ENCODE data around the gene NBPF1. TPM values are rescaled to one million over a fixed set of nuclear protein-coding genes. Genes with fewer than 3 reads are reported as not detected.
"Not testable (repeated sequence)": the region's sequence is repeated elsewhere in the genome, so short reads cannot be mapped to it uniquely, and the experiment has no call there.

The NBPF1 gene
- total RNA-seq, 1 experiment from 2014 or later = 45.4 TPM

- H4K20me1 ChIP-seq (ENCODE audit: insufficient read depth) = not testable (repeated sequence)
Observed at GRCh38 chr1:16534829-16535456, 78.4 kb downstream of the NBPF1 start.

DNA sequence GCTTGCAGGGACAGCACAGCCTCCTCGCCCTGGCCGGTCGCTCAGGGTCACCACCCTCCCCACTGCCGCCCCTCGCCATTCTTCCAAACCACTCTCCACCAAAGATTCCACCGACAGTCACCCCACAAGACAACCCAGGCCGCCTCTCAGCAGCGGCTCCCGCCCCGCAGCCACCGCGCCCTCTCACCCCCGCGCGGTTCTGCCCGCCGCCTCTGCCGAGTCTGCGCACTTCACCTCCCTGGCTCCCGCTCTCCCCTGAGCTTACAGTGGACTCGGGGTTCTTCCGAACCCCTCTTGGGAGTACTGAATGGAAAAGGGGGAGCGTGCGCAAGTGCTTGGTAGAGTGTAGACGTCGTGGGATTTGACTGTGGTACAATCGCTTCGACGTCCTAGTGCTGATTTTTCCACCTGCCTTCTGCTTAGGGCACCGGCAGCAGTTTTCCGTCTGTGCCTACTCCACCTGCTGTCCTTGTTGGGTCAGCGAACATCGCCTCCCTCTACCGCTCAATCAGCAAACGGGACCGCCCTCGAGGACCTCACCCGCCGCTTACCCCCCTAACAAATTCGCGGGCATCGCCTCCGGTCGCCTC lies 79.0 kb downstream of the NBPF1 start:
- not testable (repeated sequence) for DNase-seq

More at GRCh38 chr1:16534829-16535456, 78.4 kb downstream of the NBPF1 start:
- POLR2A ChIA-PET (ENCODE audit: unreplicated experiment) = interaction anchor here (0.6 kb wide), 2 partner anchors 21 to 35 kb away, joined by 3 to 6 read pairs; no protein-coding TSS in a partner anchor
- 0 out of 2 replicates have a peak overlapping the region, but pooled peaks have one; percentile 60 for H2AFZ ChIP-seq
- H3K27ac ChIP-seq; H3K36me3 ChIP-seq (ENCODE audit: low read depth); H3K9me2 ChIP-seq (ENCODE audit: insufficient read depth); CTCF ChIA-PET; H3K27me3 ChIP-seq (ENCODE audit: insufficient read depth, low read depth); H3F3A ChIP-seq (ENCODE audit: insufficient read depth, low read depth); H3K4me1 ChIP-seq (replicated peaks; ENCODE audit: insufficient read depth); intact Hi-C loops (cut with micrococcal nuclease; ENCODE audit: unreplicated experiment); H3K79me2 ChIP-seq (ENCODE audit: low read depth); H3K9me3 ChIP-seq (ENCODE audit: insufficient read depth, low read depth): not testable (repeated sequence)
- peak overlapping the region; percentile 63 for H3K4me2 ChIP-seq
- DNase-seq = peak; percentile 72 to 75
- H3K4me3 ChIP-seq = peak overlapping the region; percentile 56; the same call in 1 of the 2 replicates
- TSS peak; percentile 100 for BruUV-seq (replicated peaks)

DNA sequence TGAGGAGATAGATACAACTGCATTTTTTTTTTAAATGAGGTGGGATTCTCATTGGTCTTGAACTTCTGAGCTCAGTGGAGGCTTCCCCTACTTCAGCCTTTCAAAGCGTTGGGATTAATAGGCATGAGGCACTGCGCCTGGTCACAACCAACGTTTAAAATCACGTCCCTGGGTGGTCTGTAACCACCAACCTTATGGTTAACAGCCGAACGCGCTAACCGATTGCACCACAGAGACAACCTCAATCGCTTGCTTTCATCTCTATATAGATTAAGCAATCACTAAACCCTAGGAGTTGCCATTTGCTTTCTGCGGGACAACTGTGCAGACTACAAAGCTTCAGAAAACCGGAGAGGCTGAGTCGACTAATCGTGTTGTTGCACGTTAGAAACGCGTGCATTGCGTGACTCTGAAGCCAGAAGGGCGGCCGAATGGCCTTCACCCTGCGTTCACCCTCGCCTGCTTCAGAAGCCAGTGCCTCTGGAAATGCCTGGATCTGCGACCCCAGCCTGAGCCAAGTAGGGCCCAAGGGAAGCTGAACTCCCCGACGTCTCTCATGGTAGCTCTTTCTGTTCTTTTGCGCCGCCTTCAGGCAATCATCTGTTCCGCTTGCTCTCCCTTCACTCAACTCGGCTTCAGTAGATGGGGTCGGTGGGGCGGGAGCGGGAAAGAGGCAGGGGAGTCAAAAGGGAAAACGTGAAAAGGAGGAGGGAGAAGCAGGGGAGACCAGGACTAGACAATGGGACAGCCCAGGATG lies 81.0 kb downstream of the NBPF1 start:
- H3K4me3 ChIP-seq; H4K20me1 ChIP-seq (ENCODE audit: insufficient read depth); H3K36me3 ChIP-seq (ENCODE audit: low read depth); H3K9me3 ChIP-seq (ENCODE audit: insufficient read depth, low read depth); H3F3A ChIP-seq (ENCODE audit: insufficient read depth, low read depth); H3K4me2 ChIP-seq; H3K27ac ChIP-seq; H3K79me2 ChIP-seq (ENCODE audit: low read depth); H3K27me3 ChIP-seq (ENCODE audit: insufficient read depth, low read depth); H3K9me2 ChIP-seq (ENCODE audit: insufficient read depth); BruUV-seq (replicated peaks); H2AFZ ChIP-seq; DNase-seq; intact Hi-C loops (cut with micrococcal nuclease; ENCODE audit: unreplicated experiment); H3K4me1 ChIP-seq (replicated peaks; ENCODE audit: insufficient read depth); CTCF ChIA-PET: not testable (repeated sequence)
- POLR2A ChIA-PET (ENCODE audit: unreplicated experiment) = interaction anchor here (0.7 kb wide), 1 partner anchor 34 kb away, joined by 5 read pairs; no protein-coding TSS in a partner anchor

More for the DNA sequence above, 79.0 kb downstream of the NBPF1 start:
- H3K9me3 ChIP-seq (ENCODE audit: insufficient read depth, low read depth); H3F3A ChIP-seq (ENCODE audit: insufficient read depth, low read depth); CTCF ChIA-PET; H3K27ac ChIP-seq; H3K4me1 ChIP-seq (replicated peaks; ENCODE audit: insufficient read depth); H3K79me2 ChIP-seq (ENCODE audit: low read depth); H4K20me1 ChIP-seq (ENCODE audit: insufficient read depth); intact Hi-C loops (cut with micrococcal nuclease; ENCODE audit: unreplicated experiment); H3K36me3 ChIP-seq (ENCODE audit: low read depth); BruUV-seq (replicated peaks); H3K27me3 ChIP-seq (ENCODE audit: insufficient read depth, low read depth); H3K9me2 ChIP-seq (ENCODE audit: insufficient read depth); H2AFZ ChIP-seq: not testable (repeated sequence)
- Histone ChIP-seq H3K4me2 (peak overlapping the region; percentile 64), H3K4me3 (peak overlapping the region; percentile 38; the same call in 1 of the 2 replicates)
- POLR2A ChIA-PET (ENCODE audit: unreplicated experiment) = interaction anchor here (0.6 kb wide), 2 partner anchors 21 to 34 kb away, joined by 3 to 6 read pairs; no protein-coding TSS in a partner anchor

DNA sequence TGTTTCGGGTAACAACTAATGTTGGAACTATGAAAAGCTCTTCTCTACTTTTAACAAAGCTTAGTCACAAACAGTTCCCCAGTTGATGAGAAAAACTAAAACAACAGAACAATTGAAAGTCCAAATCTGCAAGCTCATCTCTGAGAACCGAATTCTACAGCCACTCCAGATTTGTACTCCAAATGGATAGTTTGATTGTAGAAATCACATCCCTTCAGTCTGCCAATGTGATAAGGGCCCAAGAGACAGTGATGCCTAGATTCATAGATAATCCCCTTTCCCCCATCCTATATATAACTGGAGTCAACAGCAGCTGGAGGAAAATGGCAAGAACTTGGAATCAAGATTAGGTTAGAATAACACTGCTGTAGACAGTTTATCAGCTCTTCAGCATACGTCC lies 85.0 kb downstream of the NBPF1 start:
- intact Hi-C loops (cut with micrococcal nuclease; ENCODE audit: unreplicated experiment); CTCF ChIA-PET: not testable (repeated sequence)

DNA sequence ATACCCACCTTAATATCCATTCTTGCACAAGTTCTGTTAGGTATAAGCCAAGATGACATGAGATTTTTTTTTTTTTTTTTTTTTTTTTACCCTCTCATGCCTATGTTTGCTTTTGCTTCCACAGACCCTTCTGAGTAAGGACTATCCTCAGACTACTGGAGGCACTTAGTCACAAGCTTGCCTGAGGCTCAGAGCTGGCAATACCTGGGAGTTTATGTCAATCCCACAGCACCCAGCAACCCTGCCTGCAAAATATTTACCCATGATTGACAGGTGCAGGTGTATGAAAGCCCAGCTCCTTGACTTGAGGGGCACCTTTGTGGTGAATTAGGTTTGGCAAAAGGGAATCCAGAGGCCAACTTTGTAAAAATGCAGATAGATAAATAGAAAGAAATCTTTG lies 87.6 kb downstream of the NBPF1 start:
- H3K36me3 ChIP-seq (ENCODE audit: low read depth); BruUV-seq (replicated peaks); CTCF ChIA-PET: not testable (repeated sequence)

More for the DNA sequence above, 85.0 kb downstream of the NBPF1 start:
- H2AFZ ChIP-seq; POLR2A ChIA-PET (ENCODE audit: unreplicated experiment); H3F3A ChIP-seq (ENCODE audit: insufficient read depth, low read depth); H3K27ac ChIP-seq; H3K36me3 ChIP-seq (ENCODE audit: low read depth); H3K9me2 ChIP-seq (ENCODE audit: insufficient read depth); BruUV-seq (replicated peaks); H3K27me3 ChIP-seq (ENCODE audit: insufficient read depth, low read depth); H3K79me2 ChIP-seq (ENCODE audit: low read depth); H3K4me2 ChIP-seq; H3K4me1 ChIP-seq (replicated peaks; ENCODE audit: insufficient read depth); H3K4me3 ChIP-seq; H4K20me1 ChIP-seq (ENCODE audit: insufficient read depth); DNase-seq; H3K9me3 ChIP-seq (ENCODE audit: insufficient read depth, low read depth): not testable (repeated sequence)

GRCh38 chr1:16521679-16522078 lies 91.7 kb downstream of the NBPF1 start:
- H3K79me2 ChIP-seq (ENCODE audit: low read depth); H2AFZ ChIP-seq; H3F3A ChIP-seq (ENCODE audit: insufficient read depth, low read depth); H3K4me1 ChIP-seq (replicated peaks; ENCODE audit: insufficient read depth); H3K9me3 ChIP-seq (ENCODE audit: insufficient read depth, low read depth); H3K4me2 ChIP-seq; H3K9me2 ChIP-seq (ENCODE audit: insufficient read depth); intact Hi-C loops (cut with micrococcal nuclease; ENCODE audit: unreplicated experiment); POLR2A ChIA-PET (ENCODE audit: unreplicated experiment); H3K36me3 ChIP-seq (ENCODE audit: low read depth); H3K4me3 ChIP-seq; H3K27ac ChIP-seq; DNase-seq; BruUV-seq (replicated peaks); CTCF ChIA-PET; H3K27me3 ChIP-seq (ENCODE audit: insufficient read depth, low read depth); H4K20me1 ChIP-seq (ENCODE audit: insufficient read depth): not testable (repeated sequence)

More for the DNA sequence above, 87.6 kb downstream of the NBPF1 start:
- H3K79me2 ChIP-seq (ENCODE audit: low read depth); H3K9me3 ChIP-seq (ENCODE audit: insufficient read depth, low read depth); H3K27ac ChIP-seq; H3K9me2 ChIP-seq (ENCODE audit: insufficient read depth); H3K4me2 ChIP-seq; H3F3A ChIP-seq (ENCODE audit: insufficient read depth, low read depth); H3K4me1 ChIP-seq (replicated peaks; ENCODE audit: insufficient read depth); H2AFZ ChIP-seq; POLR2A ChIA-PET (ENCODE audit: unreplicated experiment); intact Hi-C loops (cut with micrococcal nuclease; ENCODE audit: unreplicated experiment); H3K27me3 ChIP-seq (ENCODE audit: insufficient read depth, low read depth); H3K4me3 ChIP-seq; H4K20me1 ChIP-seq (ENCODE audit: insufficient read depth): not testable (repeated sequence)
- peak; percentile 31 to 77 for DNase-seq

Data from PC-9 (cell line).